Astrocyte of the cerebellum (primary cell): Measurements from ENCODE around the gene ZNF609.

Experiments used
- DNase-seq: peaks from one replicate; pipeline ENCODE4 v3.0.0-alpha.2; 2011; ENCODE audit warnings: low read depth
- H3K4me3 ChIP-seq: 2 replicates; pipeline ENCODE4 v1.5.1; 2011; ENCODE audit warnings: mild to moderate bottlenecking, low read depth, low read length, moderate library complexity
- in situ Hi-C: cut with HindIII; loops from 2 replicates; pipeline ENCODE4 v1.10.0; 2017; ENCODE audit warnings: low sequenced_read_pairs
- TF ChIP-seq, protein P1 (sequence below): IDR thresholded peaks from 2 replicates; pipeline ENCODE4 v1.5.1; 2012; ENCODE audit warnings: low read length, low read depth, moderate library complexity, mild to moderate bottlenecking; ENCODE audit errors: missing control alignments

Gene ZNF609

DNA sequence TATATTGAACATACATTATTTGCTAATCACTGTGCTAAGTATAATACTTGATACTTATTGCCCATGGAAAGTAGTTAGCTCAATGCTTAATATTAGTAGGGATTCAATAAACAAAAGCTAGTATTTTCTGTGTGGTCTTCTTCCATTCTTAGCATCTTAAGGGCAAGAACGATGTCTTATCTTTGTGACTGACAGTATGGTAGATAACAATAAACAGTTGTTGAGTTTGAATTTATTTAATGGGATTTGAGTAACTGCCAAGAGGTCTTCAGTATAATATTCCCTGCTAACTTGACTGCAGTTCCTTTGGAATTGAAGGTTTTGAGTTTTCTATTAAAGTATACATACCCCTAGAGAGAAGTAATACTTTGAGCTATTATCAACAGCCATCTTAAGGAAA is 70.1 kb downstream of the ZNF609 start:
- in situ Hi-C loops = no loop called here
- DNase-seq = no peak
- TF ChIP-seq, protein P1, sequence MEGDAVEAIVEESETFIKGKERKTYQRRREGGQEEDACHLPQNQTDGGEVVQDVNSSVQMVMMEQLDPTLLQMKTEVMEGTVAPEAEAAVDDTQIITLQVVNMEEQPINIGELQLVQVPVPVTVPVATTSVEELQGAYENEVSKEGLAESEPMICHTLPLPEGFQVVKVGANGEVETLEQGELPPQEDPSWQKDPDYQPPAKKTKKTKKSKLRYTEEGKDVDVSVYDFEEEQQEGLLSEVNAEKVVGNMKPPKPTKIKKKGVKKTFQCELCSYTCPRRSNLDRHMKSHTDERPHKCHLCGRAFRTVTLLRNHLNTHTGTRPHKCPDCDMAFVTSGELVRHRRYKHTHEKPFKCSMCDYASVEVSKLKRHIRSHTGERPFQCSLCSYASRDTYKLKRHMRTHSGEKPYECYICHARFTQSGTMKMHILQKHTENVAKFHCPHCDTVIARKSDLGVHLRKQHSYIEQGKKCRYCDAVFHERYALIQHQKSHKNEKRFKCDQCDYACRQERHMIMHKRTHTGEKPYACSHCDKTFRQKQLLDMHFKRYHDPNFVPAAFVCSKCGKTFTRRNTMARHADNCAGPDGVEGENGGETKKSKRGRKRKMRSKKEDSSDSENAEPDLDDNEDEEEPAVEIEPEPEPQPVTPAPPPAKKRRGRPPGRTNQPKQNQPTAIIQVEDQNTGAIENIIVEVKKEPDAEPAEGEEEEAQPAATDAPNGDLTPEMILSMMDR = no peak
- no peak overlapping the region for H3K4me3 ChIP-seq

DNA sequence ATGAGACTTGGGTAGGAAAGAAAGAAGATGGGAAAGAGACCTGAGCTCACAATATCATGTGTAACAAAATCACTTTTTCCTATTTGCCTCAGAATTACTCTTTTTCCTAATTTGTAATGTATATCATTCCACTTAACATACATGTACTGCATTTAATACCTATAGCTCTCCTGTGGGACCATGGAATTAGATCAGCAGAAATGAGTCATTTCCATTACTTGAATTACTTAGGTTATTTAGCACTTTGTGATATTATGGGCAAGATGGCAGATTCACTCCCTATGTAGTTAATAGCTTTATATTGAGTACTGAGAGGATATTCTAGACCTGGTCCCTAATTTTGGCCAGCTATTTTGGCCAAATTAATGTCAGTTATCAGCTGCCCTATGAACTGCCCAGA is 70.5 kb downstream of the ZNF609 start:
- in situ Hi-C loops = no loop called here
- no peak for DNase-seq
- H3K4me3 ChIP-seq = no peak overlapping the region
- TF ChIP-seq, protein P1 = no peak

DNA sequence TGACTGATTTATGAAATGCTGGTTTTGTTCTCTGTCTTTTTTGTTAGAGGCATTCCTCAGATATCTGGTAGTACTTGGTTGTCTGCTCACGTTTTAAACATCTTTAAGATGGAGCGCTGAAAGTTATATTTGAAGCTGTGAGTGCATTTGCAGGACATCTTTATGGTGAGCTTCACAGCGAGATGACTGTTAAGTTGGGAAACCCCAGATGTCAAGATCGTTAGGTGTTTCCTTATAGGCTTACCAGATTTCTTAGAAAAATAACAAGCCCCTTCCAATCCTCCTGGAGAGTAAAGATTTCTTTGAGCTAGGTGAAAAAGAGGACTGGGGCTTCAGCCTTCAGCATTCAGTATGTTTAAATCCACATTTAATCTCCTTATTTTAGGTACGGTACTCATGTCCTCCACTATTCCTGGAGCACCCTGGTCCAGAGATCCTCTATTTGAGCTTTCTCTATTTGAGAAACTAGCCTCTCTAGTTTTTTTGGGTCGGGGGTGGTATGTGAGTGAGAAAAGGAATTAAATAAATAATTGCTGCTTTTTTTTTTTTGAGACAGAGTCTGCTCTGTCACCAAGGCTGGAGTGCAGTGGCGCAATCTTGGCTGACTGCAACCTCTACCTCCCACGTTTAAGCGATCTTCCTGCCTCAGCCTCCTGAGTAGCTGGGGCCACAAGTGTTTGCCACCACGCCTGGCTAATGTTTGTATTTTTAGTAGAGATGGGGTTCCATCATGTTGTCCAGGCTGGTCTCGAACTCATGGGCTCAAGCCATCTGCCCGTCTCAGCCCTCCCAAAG is 72.3 kb downstream of the ZNF609 start:
- no peak for DNase-seq
- in situ Hi-C loops = no loop called here

DNA sequence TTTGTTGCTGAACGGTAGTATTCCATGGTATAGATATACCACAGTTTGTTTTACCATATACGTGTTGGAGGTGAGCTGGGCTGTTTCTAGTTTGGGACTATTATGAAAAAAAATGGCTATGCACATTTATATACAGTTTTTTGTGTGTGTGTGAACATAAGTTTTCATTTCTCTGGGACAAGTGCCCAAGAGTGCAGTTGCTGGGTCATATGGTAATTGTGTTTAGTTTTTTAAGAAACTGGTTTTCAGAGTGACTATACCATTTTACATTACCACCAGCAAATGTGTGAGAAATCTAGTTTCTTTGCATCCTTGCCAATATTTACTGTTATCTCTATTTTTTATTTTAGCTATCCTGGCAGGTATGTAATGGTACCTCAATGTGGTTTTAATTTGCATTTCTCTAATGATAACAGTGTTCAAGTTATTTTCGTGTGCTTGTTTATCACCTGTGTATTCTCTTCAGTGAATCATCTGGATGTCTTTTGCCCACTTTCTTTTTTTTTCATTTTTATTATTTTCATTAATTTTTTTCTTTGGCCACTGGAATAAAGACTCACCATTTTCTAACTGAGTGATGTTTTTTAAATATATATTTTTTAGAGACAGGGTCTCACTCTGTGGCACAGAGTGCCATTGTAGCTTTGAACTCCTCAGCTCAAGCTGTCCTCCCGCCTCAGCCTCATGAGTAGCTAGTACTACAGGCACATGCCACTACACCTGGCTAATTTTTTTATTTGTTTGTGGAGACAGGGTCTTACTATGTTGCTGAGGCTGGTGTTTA is 75.3 kb downstream of the ZNF609 start:
- in situ Hi-C loops = no loop called here
- TF ChIP-seq, protein P1 = no peak
- no peak overlapping the region for H3K4me3 ChIP-seq
- no peak for DNase-seq

More for the DNA sequence above, 72.3 kb downstream of the ZNF609 start:
- H3K4me3 ChIP-seq = no peak overlapping the region
- TF ChIP-seq, protein P1 = no peak

DNA sequence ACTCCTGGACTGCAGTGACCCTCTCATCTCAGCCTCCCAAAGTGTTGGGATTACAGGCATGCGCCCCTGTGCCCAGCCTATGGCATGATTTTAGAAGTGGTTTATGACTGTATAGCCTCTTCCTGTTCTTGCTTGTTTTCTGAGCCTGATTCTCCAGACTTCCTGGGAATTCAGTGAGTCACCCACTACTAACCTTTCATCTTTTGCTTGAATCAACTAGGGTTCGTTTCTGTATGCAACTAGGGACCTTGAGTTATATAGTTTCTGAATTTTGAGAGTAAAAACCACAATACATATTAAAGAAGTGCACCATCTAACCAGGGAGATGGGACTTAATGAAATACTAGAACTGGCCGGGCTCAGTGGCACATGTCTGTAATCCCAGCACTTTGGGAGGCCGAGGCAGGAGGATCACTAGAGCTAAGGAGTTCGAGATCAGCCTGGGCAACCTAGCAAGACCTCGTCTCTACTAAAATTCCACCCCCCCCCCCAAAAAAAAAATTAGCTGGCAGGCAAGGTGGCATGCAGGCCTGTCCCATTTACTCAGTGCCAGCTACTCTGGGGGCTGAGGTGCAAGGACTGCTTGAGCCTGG is 76.0 kb downstream of the ZNF609 start:
- no peak overlapping the region for H3K4me3 ChIP-seq
- peak; percentile 59 for DNase-seq
- in situ Hi-C loops = no loop called here
- TF ChIP-seq, protein P1 = no peak

DNA sequence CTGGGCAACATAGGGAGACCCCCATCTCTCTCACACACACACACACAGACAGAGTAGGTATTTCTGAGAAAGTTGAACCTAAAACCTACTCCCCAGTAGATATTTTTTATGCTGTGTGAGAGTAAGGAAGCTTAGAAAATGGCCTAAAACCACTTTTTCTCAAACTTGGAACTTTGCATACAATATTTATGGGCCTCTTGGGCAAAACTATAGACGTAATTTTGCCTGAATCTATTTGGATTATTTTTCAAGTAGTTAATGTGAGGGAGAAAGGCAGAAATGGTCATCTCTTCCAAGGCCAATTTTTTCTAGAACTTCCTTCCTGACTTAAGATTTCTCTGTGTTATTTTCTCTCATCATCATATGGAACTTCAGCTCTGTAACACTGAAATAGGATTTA is 81.7 kb downstream of the ZNF609 start:
- no peak for DNase-seq
- in situ Hi-C loops = no loop called here
- TF ChIP-seq, protein P1 = no peak
- H3K4me3 ChIP-seq = no peak overlapping the region
